ENCODE data around the gene RAB1B.
"Not testable (repeated sequence)": the region's sequence is repeated elsewhere in the genome, so short reads cannot be mapped to it uniquely, and the experiment has no call there.

RAB1B gene

DNA sequence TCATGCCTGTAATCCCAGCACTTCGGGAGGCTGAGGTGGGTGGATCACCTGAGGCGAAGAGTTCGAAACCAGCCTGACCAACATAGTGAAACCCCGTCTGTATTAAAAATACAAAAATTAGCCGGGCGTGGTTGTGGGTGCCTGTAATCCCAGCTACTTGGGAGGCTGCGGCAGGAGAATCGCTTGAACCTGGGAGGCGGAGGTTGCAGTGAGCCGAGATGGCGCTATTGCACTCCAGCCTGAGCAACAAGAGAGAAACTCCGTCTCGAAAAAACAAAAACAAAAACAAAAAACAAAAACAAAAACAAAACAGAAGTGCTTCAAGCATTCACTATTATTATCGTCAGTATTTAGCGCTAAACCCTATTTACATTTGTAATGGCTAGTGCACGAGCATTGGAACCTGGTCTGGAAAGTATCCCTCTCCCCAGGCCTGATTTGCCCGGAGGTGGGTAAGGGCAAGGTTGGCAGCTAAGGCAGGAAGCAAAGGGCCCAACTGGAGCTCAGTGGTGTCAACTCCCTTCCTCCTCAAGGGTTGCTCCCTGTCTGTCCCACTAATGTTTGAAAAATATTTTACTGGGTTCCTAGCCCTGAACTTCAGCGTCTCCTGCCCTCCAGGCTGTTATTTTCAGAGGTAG is 42.5 kb downstream of the RAB1B start:
- not testable (repeated sequence) for DNase-seq

DNA sequence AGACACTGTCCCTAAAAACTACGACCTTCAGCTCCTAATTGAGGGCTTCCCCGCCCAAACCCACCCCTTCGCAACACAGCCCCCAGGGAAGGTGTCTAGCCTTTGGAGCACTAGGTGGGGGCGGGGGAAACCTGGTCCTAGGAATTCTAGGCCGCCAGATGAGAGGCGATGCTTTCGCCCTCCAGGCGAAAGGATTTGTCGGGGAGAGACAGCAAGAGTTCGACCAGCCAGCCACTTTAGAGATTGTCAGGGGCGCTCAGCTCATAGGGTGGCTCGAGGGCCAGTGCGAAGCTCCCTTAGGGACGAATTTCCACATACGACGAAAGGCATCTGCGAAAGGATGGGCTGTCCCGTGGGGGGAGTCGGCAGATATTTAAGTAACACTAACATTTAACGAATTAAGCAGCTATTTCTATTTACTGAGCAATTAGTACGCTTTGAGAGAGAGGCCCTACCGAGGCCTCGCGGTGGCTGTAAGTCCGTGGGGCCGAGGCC is 43.1 kb downstream of the RAB1B start:
- DNase-seq, result no peak

DNA sequence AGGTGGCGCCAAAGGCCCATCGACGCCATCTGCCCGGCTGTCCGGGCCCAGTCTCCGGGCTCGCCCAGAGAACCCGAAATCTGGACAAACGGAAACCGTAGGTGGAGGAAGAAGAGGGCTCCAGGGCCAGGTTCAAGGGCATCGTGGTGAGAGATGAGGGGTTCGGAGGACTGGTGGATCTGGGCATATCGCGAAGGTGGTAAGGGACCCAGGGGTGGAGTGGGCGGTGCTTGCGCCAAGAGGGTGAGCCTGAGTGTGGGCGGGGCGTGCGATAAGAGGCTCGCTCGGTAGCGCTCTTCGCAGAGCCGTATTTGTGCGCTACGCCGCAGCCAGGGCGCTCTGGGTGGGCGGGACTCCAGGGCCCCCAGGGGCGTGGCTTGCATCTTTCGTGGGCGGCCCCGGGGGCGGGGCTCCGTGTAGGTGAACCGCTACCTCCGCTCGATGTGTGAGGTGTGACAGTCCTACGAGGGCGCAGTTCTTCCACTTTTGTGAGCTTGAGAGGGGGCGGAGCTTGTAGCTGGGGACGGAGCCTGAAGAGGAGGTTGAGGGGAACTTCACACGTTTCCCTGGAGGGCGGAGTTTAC is 43.6 kb downstream of the RAB1B start:
- peak; percentile 89 for DNase-seq

DNA sequence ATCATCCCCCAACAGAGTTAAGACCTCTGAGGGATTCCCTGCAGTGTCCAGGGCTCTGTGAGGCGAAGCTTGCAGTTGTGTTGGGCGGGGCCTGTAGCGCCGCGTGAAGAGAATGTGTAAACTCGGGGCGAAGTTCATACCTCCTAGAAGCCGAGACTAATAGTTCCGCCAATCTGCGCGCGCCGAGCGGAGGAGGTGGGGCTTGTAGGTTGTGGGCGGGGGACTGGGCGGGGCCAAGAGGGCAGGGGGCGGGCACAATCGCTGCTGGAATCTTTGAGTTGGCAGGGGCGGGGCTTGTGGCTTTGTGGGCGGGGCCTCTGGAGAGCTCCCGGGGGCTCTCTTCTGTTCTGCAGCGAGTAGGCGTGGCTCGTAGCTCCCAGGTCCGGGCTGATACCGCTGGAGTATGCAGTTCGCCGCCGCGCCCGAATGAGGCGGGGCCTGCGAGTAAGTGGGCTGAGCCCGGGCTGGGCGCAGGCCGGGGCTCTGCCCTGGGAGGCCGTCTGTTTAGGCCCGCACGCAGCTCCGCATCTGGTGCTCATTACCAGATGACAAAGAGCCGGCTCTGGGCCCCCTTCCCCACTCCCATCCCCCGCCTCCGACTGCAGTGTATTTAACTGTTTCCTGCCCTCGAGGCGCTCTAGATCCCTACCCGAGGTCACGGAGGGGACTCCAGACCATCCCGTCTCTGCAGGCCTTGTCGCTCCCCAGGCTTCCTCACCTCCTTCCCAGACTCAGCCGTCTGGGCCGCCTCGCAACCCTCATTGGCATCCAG is 44.3 kb downstream of the RAB1B start:
- peak; percentile 94 for DNase-seq

DNA sequence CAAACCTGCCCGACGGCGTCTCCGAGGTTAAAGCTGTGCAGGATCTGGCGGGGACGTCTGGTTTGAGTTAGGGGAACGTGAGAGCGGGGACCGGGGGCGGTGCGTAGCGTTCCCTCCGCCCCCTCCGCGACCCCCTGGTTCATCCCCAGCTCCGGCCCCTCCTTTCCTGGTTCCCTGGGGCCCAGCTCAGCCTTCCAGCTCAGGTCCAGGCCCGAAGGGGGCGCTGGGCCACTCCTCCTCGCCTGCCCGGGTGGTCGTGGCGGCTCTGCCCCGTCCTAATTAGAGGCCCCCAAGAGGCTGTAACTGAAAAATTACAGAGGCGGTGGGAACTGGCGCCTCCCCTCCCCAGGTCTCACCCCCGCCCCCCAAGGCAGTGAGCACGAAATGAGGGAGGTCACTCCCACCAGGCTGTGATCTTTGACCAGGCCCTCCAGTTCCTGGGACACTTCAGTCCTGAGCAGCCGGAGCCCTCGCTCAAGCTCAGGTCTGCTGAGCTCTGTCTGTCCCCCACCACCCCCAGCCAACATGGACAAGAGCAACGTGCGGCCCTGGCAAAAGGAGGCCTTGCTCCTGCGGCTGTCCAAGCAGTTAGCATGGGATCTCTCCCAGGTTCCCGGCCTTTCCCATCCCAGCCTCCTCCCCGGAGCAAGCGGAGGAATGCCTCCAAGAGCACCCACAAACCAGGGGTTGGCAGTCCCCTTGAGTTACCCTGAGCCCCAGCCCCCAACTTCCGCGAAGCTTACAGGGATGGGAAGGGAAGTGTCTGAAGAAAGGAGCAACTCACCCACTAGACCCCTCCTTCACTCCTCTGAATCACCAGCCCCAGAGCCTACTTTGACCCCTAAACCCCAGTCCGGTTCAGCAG is 45.1 kb downstream of the RAB1B start:
- DNase-seq, result no peak

DNA sequence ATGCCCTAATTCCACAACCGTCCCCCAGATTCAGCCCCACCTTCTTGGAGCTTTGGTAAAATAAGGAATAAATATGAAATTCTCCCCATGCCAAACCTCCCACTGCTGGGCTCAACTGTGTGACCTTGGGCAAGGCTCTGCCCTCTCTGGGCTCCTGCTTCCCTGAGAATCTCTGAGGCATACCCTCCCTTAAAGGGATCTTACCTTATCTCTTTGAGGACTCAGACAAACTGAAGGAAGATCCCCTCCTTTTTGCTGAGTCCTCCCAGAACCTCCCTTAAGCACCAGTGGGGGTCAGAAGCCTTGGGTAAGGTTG is 45.7 kb downstream of the RAB1B start:
- no peak for DNase-seq

DNA sequence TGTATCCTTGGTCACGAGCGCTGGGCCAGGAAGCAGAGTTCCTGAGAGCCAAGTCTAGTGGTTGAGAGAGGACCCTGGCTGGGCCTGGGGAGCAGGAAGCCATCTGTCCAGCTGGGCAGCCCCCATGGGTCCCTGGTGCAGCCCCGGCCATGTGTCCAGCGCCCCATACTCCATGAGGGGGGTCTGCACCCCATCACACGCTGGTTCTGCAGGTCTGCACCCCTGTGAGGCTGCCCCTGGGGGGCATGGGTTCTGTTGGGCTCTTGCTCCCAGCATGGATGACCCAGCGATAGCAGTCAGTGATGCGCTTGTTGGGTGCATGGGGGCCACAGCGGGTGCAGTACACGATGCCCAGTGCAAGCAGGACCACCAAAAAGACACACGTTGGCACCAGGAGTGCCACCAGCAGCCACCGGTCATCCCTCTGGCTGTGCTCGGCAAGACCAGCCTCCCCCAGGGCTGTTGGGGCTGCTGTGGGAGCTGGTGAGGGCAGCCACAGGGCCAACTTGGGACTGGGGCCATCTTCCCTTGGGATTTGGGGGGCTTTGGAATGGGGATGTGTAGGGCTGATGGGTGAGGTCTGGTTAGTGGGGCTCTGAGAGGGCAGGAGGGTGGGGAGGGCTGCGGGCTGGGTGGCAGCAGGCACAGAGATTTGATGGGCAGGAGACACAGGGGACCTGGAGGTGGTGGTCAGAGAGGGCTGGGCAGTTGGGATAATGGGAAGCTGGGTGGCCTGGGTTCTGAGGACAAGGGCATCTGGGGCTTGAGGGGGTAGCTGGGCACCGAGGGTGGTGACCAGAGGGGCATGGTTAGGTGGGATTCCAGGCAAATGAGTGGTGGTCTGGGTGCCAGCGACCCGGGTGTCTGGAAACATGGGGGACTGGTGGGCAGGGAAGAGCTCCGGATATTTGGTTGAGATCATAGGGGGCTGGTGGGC is 46.4 kb downstream of the RAB1B start:
- DNase-seq, result no peak

DNA sequence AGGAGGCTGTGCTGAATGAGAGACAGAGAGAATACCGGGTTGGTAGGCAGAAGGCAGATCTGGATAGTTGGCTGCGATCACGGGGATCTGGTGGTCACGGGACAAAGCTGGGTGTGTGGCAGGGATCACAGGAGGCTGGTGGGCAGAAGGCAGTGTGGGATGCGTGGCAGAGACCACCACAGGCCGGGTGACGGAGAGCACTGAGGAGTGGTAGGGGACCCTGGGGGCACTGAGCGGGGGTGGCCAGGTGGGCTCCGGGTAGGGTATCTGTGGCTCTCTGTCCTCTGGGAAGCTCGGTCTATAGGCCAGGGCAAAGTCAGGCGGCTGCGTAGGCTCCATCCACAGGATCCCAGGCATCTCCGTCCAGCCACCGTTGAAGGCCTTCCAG is 47.1 kb downstream of the RAB1B start:
- no peak for DNase-seq

DNA sequence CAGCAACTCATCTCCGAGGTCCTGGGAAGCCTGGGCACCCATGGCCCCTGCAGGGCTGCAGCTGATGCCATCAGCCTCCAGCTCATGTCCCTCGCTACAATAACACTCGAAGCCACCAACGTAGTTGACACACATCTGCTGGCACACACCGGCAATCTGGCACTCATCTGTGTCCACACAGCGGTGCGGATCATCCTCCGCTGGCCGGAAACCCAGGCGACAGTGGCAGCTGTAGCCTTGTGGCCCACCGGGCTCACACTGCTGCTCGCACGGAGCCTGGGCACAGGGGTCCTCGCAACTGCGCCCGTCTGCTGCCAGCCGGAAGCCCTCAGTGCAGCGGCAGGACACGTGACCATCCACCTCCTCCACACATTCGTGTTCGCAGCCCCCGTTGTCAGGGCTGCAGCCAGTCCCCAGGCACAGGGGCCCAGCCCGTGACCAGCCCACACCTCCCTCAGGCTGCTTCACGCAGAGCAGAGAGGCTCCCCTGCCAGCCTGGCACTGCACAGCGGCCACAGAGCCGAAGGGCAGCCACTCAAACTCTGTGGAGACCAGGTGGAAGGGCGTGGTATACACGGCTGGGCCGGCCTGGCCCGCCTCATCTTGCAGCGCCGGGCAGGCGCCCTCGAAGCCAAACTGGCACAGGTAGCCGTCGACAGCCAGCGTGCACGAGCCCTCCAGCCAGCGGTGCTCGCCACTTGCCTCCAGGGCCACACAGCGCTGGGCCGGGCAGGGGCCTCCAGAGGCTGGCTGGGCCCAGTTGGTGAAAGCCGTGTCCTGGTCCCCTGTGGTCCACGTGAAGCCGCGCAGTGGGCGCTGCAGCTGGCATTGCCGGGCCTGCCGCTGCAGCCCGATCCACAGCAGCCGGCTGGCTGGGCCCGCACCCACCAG is 47.7 kb downstream of the RAB1B start:
- no peak for DNase-seq

DNA sequence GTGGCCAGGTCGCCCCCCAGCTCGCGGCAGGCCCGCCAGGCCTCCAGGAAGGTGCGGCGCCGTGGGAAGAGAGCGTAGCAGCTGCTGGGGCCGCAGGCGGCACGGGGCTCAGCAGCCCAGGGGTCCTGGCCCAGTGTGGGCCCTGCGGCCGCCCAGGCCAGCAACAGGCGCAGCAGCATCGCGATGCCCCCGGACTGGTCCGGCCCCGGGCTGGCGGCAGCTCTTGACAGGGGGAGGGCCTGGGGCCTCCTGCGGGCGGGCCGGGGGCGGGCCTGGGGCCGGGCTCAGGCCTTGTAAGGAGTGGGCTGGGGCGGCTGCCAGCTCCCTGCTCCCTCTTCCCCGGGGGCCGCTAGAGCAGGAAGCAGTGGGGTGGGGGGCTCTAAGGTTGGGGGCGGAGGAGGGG is 48.4 kb downstream of the RAB1B start, which contains the start of gene CD248:
Gene CD248 (minus strand): TSS at position 196 of the 403 bp plus-strand sequence. CDS start 17 bp downstream, at position 179.
- no peak for DNase-seq

DNA sequence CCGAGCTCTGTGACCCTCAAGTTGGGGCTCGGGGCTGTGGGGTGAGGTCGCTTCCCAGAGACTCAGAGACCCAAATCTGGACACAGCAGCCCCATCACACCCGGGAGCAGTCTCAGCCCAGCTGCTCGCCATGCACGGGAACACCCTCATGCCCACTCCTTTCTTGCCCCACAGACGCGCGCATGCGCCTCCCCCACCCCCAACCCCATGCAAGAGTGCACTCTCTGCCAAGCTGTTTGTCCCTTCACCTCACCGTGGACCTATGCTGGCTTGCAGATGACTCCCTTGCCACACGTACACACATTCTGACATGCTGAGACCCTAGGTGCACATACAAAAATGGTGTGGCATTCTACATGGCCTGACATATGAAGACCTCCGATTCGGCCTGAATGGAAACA is 48.9 kb downstream of the RAB1B start:
- DNase-seq, result no peak

DNA sequence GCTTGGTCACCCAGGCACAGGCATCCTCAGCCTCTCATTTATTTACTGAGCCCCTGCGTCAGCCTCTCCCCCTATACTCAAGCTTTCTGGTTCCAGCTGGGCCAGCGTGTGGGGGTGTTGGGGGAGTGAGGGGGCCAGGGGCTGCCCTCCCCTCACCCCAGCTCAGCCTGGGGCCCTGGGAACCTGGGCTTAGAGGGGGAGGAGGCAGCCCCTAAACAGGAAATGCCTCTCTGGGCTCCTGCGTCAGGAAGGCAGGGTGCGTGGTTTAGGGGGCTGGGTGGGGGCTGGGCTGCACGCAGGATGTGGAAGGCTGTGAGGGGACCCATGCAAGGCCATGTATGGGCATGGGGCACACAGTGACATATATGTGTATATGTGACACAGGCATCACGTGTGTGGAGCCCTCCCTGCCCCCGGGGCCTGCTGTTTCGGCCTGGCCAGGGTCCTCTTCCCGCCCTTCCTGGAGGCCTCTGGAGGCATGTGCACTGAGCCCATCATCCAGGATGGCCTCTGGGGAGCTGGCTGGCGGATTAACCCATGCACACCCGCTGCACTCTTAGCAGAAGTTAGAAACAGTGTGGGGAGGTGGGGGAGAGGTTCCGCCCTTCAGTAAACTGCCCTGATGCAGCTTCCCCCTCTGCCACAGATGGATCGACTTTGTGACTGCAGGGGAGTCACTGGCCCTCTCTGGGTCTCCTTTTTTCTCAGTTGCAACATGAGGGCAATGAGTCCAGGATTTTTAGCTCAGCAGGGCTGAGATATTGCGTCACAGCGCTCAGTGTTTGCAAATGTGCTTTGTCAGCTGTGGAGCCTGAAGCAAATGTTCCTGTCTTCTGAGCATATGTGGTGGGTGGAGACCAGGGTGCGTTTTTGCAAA is 49.5 kb downstream of the RAB1B start:
- DNase-seq, result no peak

DNA sequence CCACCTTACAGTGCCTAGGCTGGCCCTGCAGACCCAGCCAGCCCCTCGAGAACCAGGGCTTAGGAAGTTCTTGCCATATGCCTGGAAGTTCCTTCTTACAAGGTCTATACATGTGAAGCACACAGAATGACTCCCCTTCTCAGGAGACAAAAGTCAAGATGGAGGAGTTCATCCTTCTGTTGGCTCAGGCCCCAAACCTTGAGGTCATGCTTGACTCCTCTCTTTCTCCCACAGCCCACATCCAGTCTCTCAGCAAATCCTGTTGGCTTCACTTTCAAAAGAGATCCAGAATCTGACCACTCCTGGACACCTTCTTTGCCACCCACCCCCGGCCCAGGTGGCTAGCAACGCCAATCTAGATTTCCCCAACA is 50.1 kb downstream of the RAB1B start:
- no peak for DNase-seq

DNA sequence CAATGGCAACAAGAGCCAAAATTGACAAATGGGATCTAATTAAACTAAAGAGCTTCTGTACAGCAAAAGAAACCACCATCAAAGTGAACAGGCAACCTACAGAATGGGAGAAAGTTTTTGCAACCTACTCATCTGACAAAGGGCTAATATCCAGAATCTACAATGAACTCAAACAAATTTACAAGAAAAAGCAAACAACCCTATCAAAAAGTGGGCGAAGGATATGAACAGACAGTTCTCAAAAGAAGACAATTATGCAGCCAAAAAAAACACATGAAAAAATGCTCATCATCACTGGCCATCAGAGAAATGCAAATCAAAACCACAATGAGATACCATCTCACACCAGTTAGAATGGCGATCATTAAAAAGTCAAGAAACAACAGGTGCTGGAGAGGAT is 51.9 kb downstream of the RAB1B start:
- not testable (repeated sequence) for DNase-seq

DNA sequence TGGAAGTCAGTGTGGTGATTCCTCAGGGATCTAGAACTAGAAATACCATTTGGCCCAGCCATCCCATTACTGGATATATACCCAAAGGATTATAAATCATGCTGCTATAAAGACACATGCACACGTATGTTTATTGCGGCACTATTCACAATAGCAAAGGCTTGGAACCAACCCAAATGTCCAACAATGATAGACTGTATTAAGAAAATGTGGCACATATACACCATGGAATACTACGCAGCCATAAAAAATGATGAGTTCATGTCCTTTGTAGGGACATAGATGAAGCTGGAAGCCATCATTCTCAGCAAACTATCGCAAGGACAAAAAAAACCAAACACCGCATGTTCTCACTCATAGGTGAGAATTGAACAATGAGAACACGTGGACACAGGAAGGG is 52.3 kb downstream of the RAB1B start:
- not testable (repeated sequence) for DNase-seq

DNA sequence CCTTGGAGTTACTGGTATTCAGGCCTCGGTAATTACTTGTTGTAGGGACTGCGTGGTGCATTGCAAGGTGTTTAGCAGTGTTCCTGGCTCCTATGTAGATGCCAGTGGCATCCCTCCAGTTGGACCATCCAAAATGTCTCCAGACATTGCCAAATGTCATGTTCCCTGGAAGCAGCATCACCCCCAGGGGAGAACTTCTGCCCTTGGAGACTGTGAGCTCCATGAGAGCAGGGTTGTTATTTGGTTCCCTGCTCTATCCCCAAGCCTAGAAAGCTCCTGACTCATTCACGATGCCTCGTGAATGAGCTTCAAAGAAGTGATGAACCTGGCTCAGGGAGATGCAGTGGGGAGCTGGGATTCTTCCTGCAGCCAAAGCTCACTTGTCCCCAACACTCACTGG is 53.2 kb downstream of the RAB1B start:
- DNase-seq, result no peak

DNA sequence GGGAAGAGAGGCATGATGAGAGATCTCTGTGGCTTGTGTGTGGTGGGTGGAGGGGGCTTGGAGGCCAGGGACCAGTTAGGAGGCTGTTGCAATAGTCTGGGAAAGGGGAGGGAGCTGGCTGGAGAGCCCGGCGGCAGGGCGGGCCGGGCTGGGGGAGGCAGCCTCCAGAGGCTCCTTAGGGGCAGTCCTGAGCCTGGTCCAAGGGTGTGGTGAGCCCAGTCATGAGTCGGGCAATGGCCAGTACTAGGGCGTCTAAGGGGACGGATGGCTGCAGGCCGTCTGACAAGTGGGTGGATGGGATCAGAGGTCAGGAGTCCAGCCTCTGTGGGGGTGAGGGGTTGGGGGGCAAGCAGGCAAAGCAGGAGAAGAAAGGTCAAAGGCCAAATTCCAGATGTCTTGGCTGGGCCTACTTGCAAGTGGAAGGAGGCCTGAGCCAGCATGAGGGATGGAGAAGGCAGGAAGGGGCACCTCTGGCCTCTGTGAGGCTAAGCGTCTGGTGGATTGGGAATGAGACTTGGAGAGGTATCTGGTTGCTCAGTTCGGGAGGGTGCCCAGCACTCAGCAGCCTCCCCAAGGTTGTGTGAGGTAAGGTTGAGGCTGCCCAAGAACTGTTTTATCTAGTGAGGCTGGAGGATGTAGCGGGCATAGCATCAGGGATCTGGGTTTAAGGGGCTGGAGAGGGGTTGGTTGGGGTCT is 54.4 kb downstream of the RAB1B start:
- DNase-seq, result no peak

DNA sequence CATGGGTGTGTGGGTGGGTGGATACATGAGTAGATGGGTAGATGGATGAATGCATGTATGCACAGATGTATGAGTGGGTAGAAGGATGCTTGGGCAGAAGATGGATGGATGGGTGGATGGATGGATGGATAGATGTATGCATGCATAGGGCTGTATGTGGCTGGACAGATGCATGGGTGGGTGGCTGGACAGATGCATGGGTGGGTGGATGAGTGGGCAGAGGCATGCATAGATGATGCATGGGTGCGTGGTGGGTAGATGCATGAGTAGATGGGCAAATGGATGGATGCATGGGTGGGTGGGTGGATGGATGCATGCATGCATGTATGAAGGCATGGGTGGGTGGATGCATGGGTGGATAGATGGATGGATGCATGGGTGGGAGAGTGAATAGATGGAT is 55.2 kb downstream of the RAB1B start:
- no peak for DNase-seq

DNA sequence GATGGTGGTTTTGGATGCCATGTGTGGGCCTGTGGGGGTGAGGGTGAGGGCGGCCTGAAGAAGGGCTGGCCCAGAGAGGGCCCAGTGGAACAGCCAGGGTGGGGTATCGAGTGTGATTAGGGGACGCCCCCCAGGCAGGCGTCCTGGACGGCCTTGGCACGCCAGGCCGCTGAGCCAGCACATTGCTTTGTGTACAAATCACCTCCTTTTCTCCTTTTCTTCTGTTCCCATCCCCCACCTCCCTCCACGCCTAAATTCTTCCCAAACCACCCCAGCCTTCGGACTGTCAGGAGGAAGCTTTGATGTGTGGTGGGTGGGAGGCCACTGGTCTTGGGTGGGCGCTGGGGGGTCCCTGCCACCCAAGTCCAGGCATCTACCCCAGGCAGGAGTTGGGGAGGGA is 56.2 kb downstream of the RAB1B start:
- no peak for DNase-seq
